HG03558 (cell line): ENCODE data around the gene SHROOM4.

ENCODE experiments used
- ATAC-seq: cut with Tn5 transposase; IDR thresholded peaks from one replicate; pipeline ENCODE4 v1.9.1; 2021; ENCODE audit warnings: moderate number of reproducible peaks; ENCODE audit not compliant: unreplicated experiment; ENCODE audit errors: extremely low read depth

Gene SHROOM4

GRCh38 chrX:50707955-50708699, 105.9 kb downstream of the SHROOM4 start:
- no peak for ATAC-seq

DNA sequence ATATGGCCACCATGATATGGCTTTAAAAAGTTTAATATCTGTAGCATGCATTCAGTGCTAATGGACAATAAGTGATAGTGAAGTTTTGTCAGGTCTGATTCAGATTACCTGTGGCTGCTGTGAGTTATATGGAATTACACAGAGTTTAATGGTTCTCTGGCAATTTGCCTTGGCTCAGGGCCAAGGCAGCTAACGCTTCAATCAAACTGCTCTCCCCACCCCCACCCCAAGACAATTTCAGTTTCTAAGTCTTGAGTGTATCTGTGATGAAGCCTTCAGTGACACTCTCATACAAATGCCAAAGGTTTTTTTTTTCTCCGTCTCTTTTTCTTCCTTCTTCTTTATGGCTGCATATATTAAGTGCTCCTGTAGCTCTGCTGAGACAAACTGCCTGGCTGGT, 106.6 kb downstream of the SHROOM4 start:
- ATAC-seq = no peak

DNA sequence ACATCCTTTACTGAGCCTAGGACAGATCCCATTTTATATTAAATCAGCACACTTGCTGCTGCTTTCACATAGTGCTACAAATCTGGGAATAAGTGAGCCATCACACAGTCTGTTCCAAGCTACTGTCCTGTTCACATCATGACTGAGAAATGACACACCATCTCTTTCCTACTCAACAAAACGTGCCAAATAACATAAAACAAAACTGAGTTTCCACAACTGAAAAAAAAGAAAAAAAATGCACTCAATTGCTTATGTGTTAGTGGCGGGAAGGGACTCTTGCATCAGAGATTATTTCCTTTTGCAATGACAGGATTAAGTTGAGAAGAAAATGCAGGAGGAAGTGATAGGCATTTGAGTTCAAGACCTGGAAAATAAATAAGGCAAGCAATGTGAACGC, 109.0 kb downstream of the SHROOM4 start:
- ATAC-seq = no peak

GRCh38 chrX:50704360-50704759, 109.6 kb downstream of the SHROOM4 start:
- no peak for ATAC-seq

GRCh38 chrX:50700921-50701320, 113.1 kb downstream of the SHROOM4 start:
- no peak for ATAC-seq

DNA sequence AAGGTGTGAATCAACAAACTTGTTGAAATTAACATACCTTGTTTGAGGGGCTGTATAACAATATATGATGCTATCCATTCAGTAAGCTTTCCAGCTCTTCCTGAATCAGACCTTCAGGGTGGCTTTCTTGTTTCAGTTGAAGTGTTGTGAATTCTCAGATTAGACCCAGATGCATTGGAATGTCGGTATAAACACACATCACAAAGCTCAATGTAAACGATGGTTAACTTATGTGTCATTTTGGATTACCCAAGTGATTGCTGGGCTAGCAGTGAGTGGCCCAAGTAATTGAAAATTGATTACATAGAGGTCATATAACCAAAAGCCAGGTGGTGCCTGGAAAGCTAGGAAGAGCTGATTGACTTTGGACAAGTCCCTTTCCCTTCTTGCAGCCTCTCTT, 115.0 kb downstream of the SHROOM4 start:
- no peak for ATAC-seq

- ATAC-seq = no peak
These were observed 116.3 kb downstream of the SHROOM4 start for GRCh38 chrX:50697691-50698090.

DNA sequence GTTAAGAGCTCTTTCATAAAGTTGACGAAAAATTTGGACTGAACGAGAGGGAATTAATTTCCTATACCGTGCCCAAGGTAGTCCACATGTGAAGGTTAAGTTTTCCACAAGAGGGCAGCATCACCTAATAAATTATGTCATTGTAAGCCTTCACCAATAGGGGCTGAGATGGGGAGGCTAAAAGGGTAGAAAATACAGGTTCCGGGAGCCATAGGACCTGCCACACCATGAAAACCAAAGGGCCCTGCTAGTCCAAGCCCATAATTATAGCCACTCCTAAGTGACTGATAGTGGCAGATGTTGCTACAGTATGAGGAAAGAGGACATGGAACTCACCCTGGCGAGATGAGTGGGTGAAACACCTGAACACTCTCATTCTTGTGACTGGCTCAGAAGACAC, 122.2 kb downstream of the SHROOM4 start:
- ATAC-seq = no peak

DNA sequence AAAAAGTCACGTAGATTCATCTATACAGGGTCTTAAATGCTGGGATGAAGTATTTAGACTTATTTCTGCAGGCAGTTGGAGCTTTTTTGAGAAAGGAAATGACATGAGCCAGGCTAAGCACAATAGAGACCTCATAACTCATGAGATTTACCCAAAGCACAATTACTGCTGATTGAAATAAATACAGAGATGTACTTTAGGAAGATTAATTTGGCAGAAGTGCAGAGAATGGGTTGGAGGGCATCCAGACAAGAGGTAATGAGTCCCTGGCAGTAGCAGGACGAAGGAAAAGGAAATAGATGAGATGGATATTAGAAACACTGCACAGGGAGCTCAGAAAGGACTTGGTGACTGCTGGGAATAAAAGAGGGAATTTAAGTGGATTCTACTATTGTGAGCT, 129.1 kb downstream of the SHROOM4 start:
- ATAC-seq = no peak

DNA sequence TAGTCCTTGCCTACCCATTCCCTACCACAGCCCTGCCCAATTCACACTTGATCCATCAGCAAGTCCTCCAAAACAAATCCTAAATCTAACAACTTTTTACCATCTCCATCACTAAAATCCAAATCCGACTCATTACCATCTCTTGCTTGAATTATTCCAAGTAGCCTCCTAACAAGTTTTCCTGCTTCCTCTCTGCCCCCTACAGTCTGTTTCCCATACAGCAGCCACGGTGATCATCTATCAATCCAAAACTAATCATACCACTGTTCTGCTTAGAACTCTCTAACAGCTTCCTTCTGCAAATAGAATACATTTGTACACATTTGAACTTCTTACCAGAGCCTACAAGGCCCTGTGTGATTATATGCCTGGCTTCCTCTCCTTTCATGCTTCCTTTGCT, 133.0 kb downstream of the SHROOM4 start:
- no peak for ATAC-seq

- ATAC-seq = no peak
These were observed 136.2 kb downstream of the SHROOM4 start for GRCh38 chrX:50677789-50678188.

GRCh38 chrX:50671661-50672060, 142.3 kb downstream of the SHROOM4 start:
- ATAC-seq = no peak

- no peak for ATAC-seq
These were observed 145.1 kb downstream of the SHROOM4 start for GRCh38 chrX:50668860-50669259.

- no peak for ATAC-seq
These were observed 165.8 kb downstream of the SHROOM4 start for GRCh38 chrX:50648156-50648555.

- no peak for ATAC-seq
These were observed 169.5 kb downstream of the SHROOM4 start for GRCh38 chrX:50644496-50644895.

GRCh38 chrX:50643525-50644137, 170.4 kb downstream of the SHROOM4 start:
- ATAC-seq = no peak

DNA sequence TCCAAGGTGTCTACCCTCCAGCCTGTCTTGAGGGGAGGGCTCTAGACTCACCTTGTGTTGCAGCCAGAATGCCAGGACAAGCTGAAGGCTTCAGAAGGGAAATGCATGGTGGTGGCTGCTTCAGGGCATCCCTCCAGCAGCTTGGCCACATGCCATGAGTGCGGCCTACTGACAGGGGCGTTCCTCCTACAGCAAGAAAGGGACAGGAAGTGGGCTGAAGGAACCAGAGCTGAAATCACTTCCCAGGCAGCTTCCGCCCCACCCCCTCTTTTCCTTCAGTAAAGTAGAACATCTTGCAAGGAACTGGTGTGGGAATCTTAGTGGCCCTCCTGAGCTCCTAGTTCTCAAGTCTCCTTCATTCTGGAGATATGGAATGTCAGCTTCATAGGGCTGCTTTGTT, 175.9 kb downstream of the SHROOM4 start:
- no peak for ATAC-seq

DNA sequence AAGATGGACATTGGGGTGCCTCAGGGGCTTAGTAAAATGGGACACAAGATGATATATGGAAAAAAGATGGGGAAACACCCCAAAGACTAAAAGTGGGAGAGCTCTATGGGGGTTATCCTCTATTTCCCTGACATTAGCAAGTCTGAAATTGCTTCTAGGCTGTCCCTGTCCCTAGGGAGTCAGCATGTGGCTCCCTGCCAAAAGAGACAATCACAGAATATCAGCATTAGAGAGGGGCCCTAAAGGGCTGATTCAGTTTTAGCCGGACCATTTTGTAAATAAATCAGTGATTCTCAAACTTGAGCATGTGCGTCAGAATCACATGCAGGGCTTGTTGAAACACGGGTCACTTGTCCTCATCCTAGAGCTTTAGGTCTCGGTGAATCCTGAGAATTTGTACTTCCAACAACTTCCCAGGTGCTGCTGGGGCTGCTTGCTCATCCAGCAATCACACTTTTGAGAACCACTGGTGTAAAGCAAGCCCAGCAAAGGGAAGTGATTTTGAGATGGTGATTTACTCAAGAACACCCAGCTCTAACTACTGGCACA, 178.1 kb downstream of the SHROOM4 start:
- no peak for ATAC-seq

- no peak for ATAC-seq
These were observed 178.8 kb downstream of the SHROOM4 start for GRCh38 chrX:50635162-50635561.

DNA sequence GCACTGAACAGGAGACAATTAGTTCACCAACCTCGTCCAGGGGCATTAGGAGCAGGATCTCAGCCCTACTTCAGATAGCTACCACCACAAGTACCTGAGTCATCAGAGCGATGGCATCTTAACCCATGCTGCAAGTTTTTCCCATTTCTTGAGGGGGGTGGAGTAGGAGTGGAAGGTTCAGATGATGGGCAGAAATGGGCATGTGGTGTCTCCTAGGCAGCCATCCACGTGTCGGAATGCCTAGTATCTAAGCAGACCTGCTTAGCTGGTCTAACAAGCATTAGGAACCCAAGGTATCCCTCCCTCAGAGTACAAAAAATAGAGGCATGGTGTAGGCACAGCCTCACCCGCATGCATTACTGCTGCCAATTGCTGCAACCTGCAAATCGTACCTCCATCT, 184.2 kb downstream of the SHROOM4 start:
- no peak for ATAC-seq

GRCh38 chrX:50627696-50628095, 186.3 kb downstream of the SHROOM4 start:
- no peak for ATAC-seq

DNA sequence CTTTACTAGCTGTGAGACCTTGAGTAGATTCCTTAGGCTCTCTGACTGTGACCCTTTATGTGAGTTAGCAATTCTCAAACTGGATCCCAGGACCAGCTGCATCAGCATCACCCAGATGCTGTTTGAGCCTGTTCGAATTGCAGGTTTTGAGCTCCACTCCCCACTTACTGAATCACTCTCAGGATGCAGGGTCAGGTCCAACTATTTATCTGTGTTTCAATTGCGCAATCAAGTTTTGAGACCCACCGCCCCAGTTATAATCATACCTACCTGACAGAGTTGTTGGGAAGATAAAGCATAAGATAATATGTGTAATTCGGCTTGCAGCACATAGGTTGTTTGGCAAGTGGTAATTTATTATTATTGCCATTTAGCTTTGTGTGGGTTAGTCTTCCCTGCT, 187.6 kb downstream of the SHROOM4 start:
- ATAC-seq = no peak
